Lung (tissue), 12 donors: ENCODE measurements around the gene CACNA1I. TPM values are rescaled to one million over a fixed set of nuclear protein-coding genes. Genes with fewer than 3 reads are reported as not detected.

Experiments
- ATAC-seq: fragments of 200-7000 bp; cut with Tn5 transposase; one replicate; pipeline ENCODE4 v1.9.1; 2020; ENCODE audit warnings: moderate number of reproducible peaks; ENCODE audit not compliant: insufficient read depth, low FRiP score
- DNase-seq, 3 donors: peaks; one replicate each; pipeline ENCODE4 v3.0.0-alpha.2; 2013 to 2017
- H3K27ac ChIP-seq, 2 donors: one replicate each; pipeline ENCODE4 v1.5.1; 2013; ENCODE audit warnings: mild to moderate bottlenecking in 2 of 2, moderate library complexity in 2 of 2, control low read depth in 1 of 2, inconsistent platforms in 1 of 2, low read depth in 1 of 2, low read length in 1 of 2
- H3K27me3 ChIP-seq, 3 donors: one replicate each; pipeline ENCODE4 v1.5.1; 2013; ENCODE audit warnings: low read length in 2 of 3; ENCODE audit not compliant: control insufficient read depth in 3 of 3, insufficient read depth in 3 of 3
- H3K36me3 ChIP-seq, 4 donors: one replicate each; pipeline ENCODE4 v1.5.1; 2013; ENCODE audit warnings: low read length in 4 of 4, mild to moderate bottlenecking in 1 of 4, moderate library complexity in 1 of 4; ENCODE audit not compliant: control insufficient read depth in 4 of 4, insufficient read depth in 4 of 4
- H3K4me1 ChIP-seq, 5 donors: one replicate each; pipeline ENCODE4 v1.5.1; 2013; ENCODE audit warnings: low read length in 5 of 5, mild to moderate bottlenecking in 2 of 5, moderate library complexity in 1 of 5; ENCODE audit not compliant: control insufficient read depth in 5 of 5, insufficient read depth in 5 of 5
- H3K4me3 ChIP-seq: one replicate; pipeline ENCODE4 v1.5.1; 2013; ENCODE audit warnings: mild to moderate bottlenecking, control low read depth, moderate library complexity
- H3K9ac ChIP-seq, 2 donors: one replicate each; pipeline ENCODE4 v1.5.1; 2013; ENCODE audit warnings: low read length in 2 of 2, control low read depth in 1 of 2; ENCODE audit not compliant: insufficient read depth in 1 of 2
- H3K9me3 ChIP-seq, 4 donors: one replicate each; pipeline ENCODE4 v1.5.1; 2013; ENCODE audit warnings: low read length in 3 of 4, mild to moderate bottlenecking in 1 of 4, moderate library complexity in 1 of 4; ENCODE audit not compliant: control insufficient read depth in 4 of 4, insufficient read depth in 3 of 4
- WGBS, 2 donors: extraction: QIAGEN DNeasy Blood & Tissue Kit; methylation state at CpG; one replicate each; pipeline ENCODE4 v1.1.7; 2013; 5-methylcytosine and 5-hydroxymethylcytosine counted together
- polyA plus RNA-seq, 2 donors: library from polyadenylated mRNA; stranded (reverse); fragments of 200-250 nt; gene quantifications; one replicate each; pipeline ENCODE4 v1.2.1, GENCODE V29; 2013
- total RNA-seq, 2 donors: library from RNA; depleted of rRNA in 1 of 2; stranded (reverse); fragments of >200 nt in 1 of 2; gene quantifications; one replicate each; pipeline ENCODE4 v1.2.1, GENCODE V29; 2014 to 2021
- TF ChIP-seq, protein P1 (sequence below): IDR thresholded peaks from 2 replicates; pipeline ENCODE4 v1.5.1; 2012; ENCODE audit warnings: mild to moderate bottlenecking; ENCODE audit errors: control extremely low read depth, extremely low read depth
- donor health status: control.
- donor health status: control.
- donor health status: Bipolar disorder and iron deficiency.
- donor health status: healthy.
- donor health status: DM: yes; HTN: yes; CAD: no.

CACNA1I gene
- total and polyA plus RNA-seq, 4 donors, result 0.07 to 0.22 (median 0.16) TPM

GRCh38 chr22:39663751-39664150 is 93.2 kb downstream of the CACNA1I start:
- no peak for ATAC-seq
- 50 to 51% methylated on average over 22 of the region's 22 CpGs for WGBS, 2 donors
- Histone ChIP-seq H3K4me3 (no peak overlapping the region), H3K4me1 (peaks cover 0 to 13% (median 0%) of the 10 kb centered on the region in 5 donors), H3K27ac (no peak overlapping the region), H3K27me3 (peaks cover 0 to 44% (median 21%) of the 10 kb centered on the region in 3 donors), H3K36me3 (no peaks in the 10 kb centered on the region), H3K9ac (no peak overlapping the region), H3K9me3 (peaks cover 0 to 9% (median under 1%) of the 10 kb centered on the region in 4 donors)
- TF ChIP-seq, protein P1, sequence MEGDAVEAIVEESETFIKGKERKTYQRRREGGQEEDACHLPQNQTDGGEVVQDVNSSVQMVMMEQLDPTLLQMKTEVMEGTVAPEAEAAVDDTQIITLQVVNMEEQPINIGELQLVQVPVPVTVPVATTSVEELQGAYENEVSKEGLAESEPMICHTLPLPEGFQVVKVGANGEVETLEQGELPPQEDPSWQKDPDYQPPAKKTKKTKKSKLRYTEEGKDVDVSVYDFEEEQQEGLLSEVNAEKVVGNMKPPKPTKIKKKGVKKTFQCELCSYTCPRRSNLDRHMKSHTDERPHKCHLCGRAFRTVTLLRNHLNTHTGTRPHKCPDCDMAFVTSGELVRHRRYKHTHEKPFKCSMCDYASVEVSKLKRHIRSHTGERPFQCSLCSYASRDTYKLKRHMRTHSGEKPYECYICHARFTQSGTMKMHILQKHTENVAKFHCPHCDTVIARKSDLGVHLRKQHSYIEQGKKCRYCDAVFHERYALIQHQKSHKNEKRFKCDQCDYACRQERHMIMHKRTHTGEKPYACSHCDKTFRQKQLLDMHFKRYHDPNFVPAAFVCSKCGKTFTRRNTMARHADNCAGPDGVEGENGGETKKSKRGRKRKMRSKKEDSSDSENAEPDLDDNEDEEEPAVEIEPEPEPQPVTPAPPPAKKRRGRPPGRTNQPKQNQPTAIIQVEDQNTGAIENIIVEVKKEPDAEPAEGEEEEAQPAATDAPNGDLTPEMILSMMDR, result no peak
- DNase-seq, result no peak

- Histone ChIP-seq H3K4me3 (no peak overlapping the region), H3K36me3 (no peaks in the 10 kb centered on the region), H3K27ac (no peak overlapping the region), H3K27me3 (peaks cover 0 to 39% (median 21%) of the 10 kb centered on the region in 3 donors), H3K4me1 (peaks cover 0 to 13% (median 0%) of the 10 kb centered on the region in 5 donors), H3K9ac (no peak overlapping the region), H3K9me3 (peaks cover 0 to 16% (median under 1%) of the 10 kb centered on the region in 4 donors)
- TF ChIP-seq, protein P1, result no peak
- ATAC-seq (no peak), DNase-seq (no peak)
- 10% methylated on average over 36 to 44 of the region's 44 CpGs for WGBS, 2 donors
Measured at GRCh38 chr22:39664485-39665200, 94.1 kb downstream of the CACNA1I start.

DNA sequence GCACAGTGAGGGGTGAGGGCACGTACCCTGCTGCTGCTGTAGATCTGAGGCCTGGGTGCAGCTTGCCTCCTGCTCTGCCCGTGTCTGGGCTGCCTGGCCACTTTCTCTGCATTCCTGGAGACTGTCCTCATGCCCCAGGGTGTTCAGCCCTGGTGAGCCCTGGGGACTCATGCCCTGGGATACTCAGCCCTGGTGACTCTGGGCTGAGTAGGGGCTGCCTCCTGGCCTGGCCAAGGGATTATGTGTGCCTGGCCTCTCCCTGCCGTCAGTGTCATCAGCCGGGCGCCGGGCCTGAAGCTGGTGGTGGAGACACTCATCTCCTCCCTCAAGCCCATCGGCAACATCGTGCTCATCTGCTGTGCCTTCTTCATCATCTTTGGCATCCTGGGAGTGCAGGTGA is 94.7 kb downstream of the CACNA1I start:
- no peak overlapping the region for H3K27ac ChIP-seq

More for the DNA sequence above, 94.7 kb downstream of the CACNA1I start:
- no peaks in the 10 kb centered on the region for H3K36me3 ChIP-seq
- peaks cover 0 to 39% (median 21%) of the 10 kb centered on the region in 3 donors for H3K27me3 ChIP-seq
- WGBS, 2 donors, result 60 to 65% methylated on average over 8 of the region's 8 CpGs
- TF ChIP-seq, protein P1, result no peak
- no peak overlapping the region for H3K9ac ChIP-seq
- H3K4me3 ChIP-seq, result no peak overlapping the region
- peaks cover 0 to 22% (median under 1%) of the 10 kb centered on the region in 4 donors for H3K9me3 ChIP-seq
- ATAC-seq, result no peak
- DNase-seq, result no peak
- H3K4me1 ChIP-seq, result peaks cover 0 to 13% (median 0%) of the 10 kb centered on the region in 5 donors
